SK-N-SH treated with all-trans-retinoic acid at 6 μM for 48 hours (cell line): Measurements from ENCODE around the gene ANO9.

ENCODE experiments used
- CREB5 ChIP-seq: fragments of 250-450 bp; sonication (Bioruptor Pico); IDR thresholded peaks from 2 replicates; pipeline ENCODE4 v1.5.1; 2020; ENCODE audit warnings: low read depth, mild to moderate bottlenecking, moderate library complexity
- ISL1 ChIP-seq: fragments of 250-450 bp; sonication (Bioruptor Pico); IDR thresholded peaks from 2 replicates; pipeline ENCODE4 v2.1.2; 2022; ENCODE audit warnings: mild to moderate bottlenecking, moderate library complexity
- PATZ1 ChIP-seq: fragments of 250-450 bp; sonication (Bioruptor Pico); IDR thresholded peaks from 2 replicates; pipeline ENCODE4 v1.8.0; 2020; ENCODE audit warnings: mild to moderate bottlenecking, moderate library complexity, borderline replicate concordance
- RARB ChIP-seq: fragments of 250-450 bp; sonication (Bioruptor Pico); IDR thresholded peaks from 2 replicates; pipeline ENCODE4 v1.8.0; 2021; ENCODE audit warnings: mild to moderate bottlenecking, moderate library complexity
- SNAI2 ChIP-seq: fragments of 250-450 bp; sonication (Bioruptor Pico); IDR thresholded peaks from 2 replicates; pipeline ENCODE4 v1.5.0; 2020; ENCODE audit warnings: mild to moderate bottlenecking, moderate library complexity

GRCh38 chr11:386483-386882 lies 55.3 kb downstream of the ANO9 start:
- TF ChIP-seq CREB5 (CRISPR knock-in tag), result no peak
- no peak for TF ChIP-seq RARB (CRISPR knock-in tag)
- no peak for TF ChIP-seq PATZ1 (CRISPR knock-in tag)
- TF ChIP-seq SNAI2 (CRISPR knock-in tag), result no peak
- no peak for TF ChIP-seq ISL1 (CRISPR knock-in tag)
